Neural cell (in vitro differentiated cells): ENCODE results near the gene ENDOD1. TPM values are rescaled to one million over a fixed set of nuclear protein-coding genes. Genes with fewer than 3 reads are reported as not detected.

Source experiments
- H2AFZ ChIP-seq: fragments of 200-600, 300-800 bp; sonication (generic), shearing (Covaris generic); 2 replicates; pipeline ENCODE4 v1.6.0; 2014; ENCODE audit warnings: low read depth, mild to moderate bottlenecking, antibody characterized with exemption, low read length, moderate library complexity
- H3F3A ChIP-seq: fragments of 200-600 bp; shearing (Covaris generic); 2 replicates; pipeline ENCODE4 v1.6.1; 2016; ENCODE audit warnings: mild to moderate bottlenecking, moderate library complexity, mixed read lengths, antibody characterized with exemption, low read length; ENCODE audit not compliant: insufficient read depth, poor library complexity, severe bottlenecking
- H3K27ac ChIP-seq: fragments of 200-600, 300-800 bp; sonication (generic), shearing (Covaris generic); 2 replicates; pipeline ENCODE4 v1.5.1; 2014; ENCODE audit warnings: mild to moderate bottlenecking, low read length, moderate library complexity
- H3K27me3 ChIP-seq: fragments of 300-800, 200-600 bp; sonication (generic), shearing (Covaris generic); 2 replicates; pipeline ENCODE4 v1.6.0; 2014; ENCODE audit warnings: mild to moderate bottlenecking, low read depth, low read length, moderate library complexity; ENCODE audit not compliant: insufficient read depth
- H3K36me3 ChIP-seq: fragments of 300-800, 200-600 bp; sonication (generic), shearing (Covaris generic); 2 replicates; pipeline ENCODE4 v1.5.1; 2014; ENCODE audit warnings: mild to moderate bottlenecking, antibody characterized with exemption, low read length, moderate library complexity; ENCODE audit not compliant: insufficient read depth
- H3K4me2 ChIP-seq: fragments of 300-800, 200-600 bp; sonication (generic), shearing (Covaris generic); 2 replicates; pipeline ENCODE4 v1.6.0; 2014; ENCODE audit warnings: mild to moderate bottlenecking, low read length
- H3K4me3 ChIP-seq: fragments of 300-800, 200-600 bp; sonication (generic), shearing (Covaris generic); 2 replicates; pipeline ENCODE4 v1.5.1; 2014; ENCODE audit warnings: mild to moderate bottlenecking, low read length, moderate library complexity
- H3K79me2 ChIP-seq: fragments of 200-600 bp; shearing (Covaris generic); replicated peaks from 2 replicates; pipeline ENCODE4 v1.6.0; 2014; ENCODE audit warnings: mild to moderate bottlenecking, low read length, moderate library complexity; ENCODE audit not compliant: insufficient read depth
- H3K9ac ChIP-seq: fragments of 300-800, 200-600 bp; sonication (generic), shearing (Covaris generic); 2 replicates; pipeline ENCODE4 v1.6.1; 2016; ENCODE audit warnings: mild to moderate bottlenecking, low read length, mixed read lengths
- H3K9me2 ChIP-seq: fragments of 200-600 bp; shearing (Covaris generic); 2 replicates; pipeline ENCODE4 v1.6.1; 2016; ENCODE audit warnings: mild to moderate bottlenecking, low read length, mixed read lengths; ENCODE audit not compliant: insufficient read depth
- H3K9me3 ChIP-seq: fragments of 200-600, 300-800 bp; sonication (generic), shearing (Covaris generic); 2 replicates; pipeline ENCODE4 v1.6.1; 2016; ENCODE audit warnings: mild to moderate bottlenecking, mixed run types, low read length, moderate library complexity, mixed read lengths
- H4K20me1 ChIP-seq: fragments of 200-600 bp; shearing (Covaris generic); 2 replicates; pipeline ENCODE4 v1.6.1; 2016; ENCODE audit warnings: mild to moderate bottlenecking, mixed run types; ENCODE audit not compliant: insufficient read depth
- EP300 ChIP-seq: fragments of 450-650 bp; conservative IDR thresholded peaks from 2 replicates; pipeline ENCODE4 v1.6.1; 2014; ENCODE audit warnings: antibody characterized with exemption, mild to moderate bottlenecking, moderate library complexity; ENCODE audit not compliant: poor library complexity, severe bottlenecking
- EZH2 ChIP-seq: fragments of 200-600, 300-800 bp; shearing (Covaris generic), sonication (generic); IDR thresholded peaks from 2 replicates; pipeline ENCODE4 v1.6.1; 2014; ENCODE audit warnings: antibody characterized with exemption, low read length, borderline replicate concordance, mild to moderate bottlenecking; ENCODE audit not compliant: insufficient read depth, poor library complexity, severe bottlenecking
- MXI1 ChIP-seq: fragments of 450-650 bp; conservative IDR thresholded peaks from 2 replicates; pipeline ENCODE4 v1.6.1; 2014; ENCODE audit warnings: antibody characterized with exemption, mild to moderate bottlenecking; ENCODE audit not compliant: poor library complexity, severe bottlenecking
- POLR2AphosphoS5 ChIP-seq: IDR thresholded peaks from 2 replicates; pipeline ENCODE4 v1.6.1; 2012
- RAD21 ChIP-seq: fragments of 450-650 bp; conservative IDR thresholded peaks from 2 replicates; pipeline ENCODE4 v1.6.1; 2014; ENCODE audit warnings: antibody characterized with exemption, mild to moderate bottlenecking, moderate library complexity
- REST ChIP-seq: IDR thresholded peaks from 2 replicates; pipeline ENCODE4 v1.6.1; 2012; ENCODE audit warnings: borderline replicate concordance
- SMC3 ChIP-seq: fragments of 450-650 bp; conservative IDR thresholded peaks from 2 replicates; pipeline ENCODE4 v1.6.1; 2014; ENCODE audit warnings: antibody characterized with exemption, mild to moderate bottlenecking, moderate library complexity; ENCODE audit not compliant: poor library complexity
- TAF1 ChIP-seq: IDR thresholded peaks from 2 replicates; pipeline ENCODE4 v1.6.1; 2012; ENCODE audit warnings: low read depth
- polyA plus RNA-seq: library from polyadenylated mRNA; depleted of rRNA; stranded (reverse); fragments of >200 nt; gene quantifications from 2 replicates; pipeline ENCODE4 v1.2.3, GENCODE V29; 2014
- TF ChIP-seq, protein P1 (sequence below): fragments of 450-650 bp; IDR thresholded peaks from 2 replicates; pipeline ENCODE4 v1.5.1; 2014; ENCODE audit warnings: antibody characterized with exemption, mild to moderate bottlenecking, moderate library complexity; ENCODE audit not compliant: poor library complexity, severe bottlenecking

The ENDOD1 gene
- polyA plus RNA-seq, 1 donor from 2014 or later, result 4.9 TPM

DNA sequence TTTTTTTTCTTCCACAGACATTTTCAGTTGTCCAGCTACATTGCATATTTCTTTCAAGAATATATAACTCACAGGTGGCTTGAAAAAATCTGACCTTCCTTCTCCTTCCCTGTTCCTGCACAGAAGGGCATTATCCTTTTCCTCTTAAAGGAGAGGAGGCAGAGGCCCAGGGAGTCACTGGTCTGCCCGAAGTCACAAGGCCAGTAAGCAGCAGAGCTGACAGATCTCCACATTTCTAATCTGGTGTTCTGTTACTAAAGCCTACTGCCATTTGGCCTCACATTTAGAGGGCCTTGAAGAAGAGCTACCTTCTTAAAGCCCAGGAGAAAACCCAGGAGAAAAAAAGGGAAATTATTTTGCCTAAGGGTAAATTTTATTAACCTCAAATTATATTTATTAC, 12.3 kb downstream of the ENDOD1 start:
- no peaks in the 10 kb centered on the region for H3K9me2 ChIP-seq
- no peaks in the 10 kb centered on the region for H3K9me3 ChIP-seq
- no peak overlapping the region for H3K4me2 ChIP-seq
- no peaks in the 10 kb centered on the region for H3K79me2 ChIP-seq
- no peaks in the 10 kb centered on the region for H3K27me3 ChIP-seq
- H3K9ac ChIP-seq, result no peak overlapping the region
- H3K27ac ChIP-seq, result no peak overlapping the region
- no peak overlapping the region for H2AFZ ChIP-seq
- TF ChIP-seq MXI1 (no peak), EZH2 (no peak), RAD21 (no peak)
- no peaks in the 10 kb centered on the region for H3K36me3 ChIP-seq
- no peak overlapping the region for H3K4me3 ChIP-seq
- H4K20me1 ChIP-seq, result no peaks in the 10 kb centered on the region
- H3F3A ChIP-seq, result no peaks in the 10 kb centered on the region

DNA sequence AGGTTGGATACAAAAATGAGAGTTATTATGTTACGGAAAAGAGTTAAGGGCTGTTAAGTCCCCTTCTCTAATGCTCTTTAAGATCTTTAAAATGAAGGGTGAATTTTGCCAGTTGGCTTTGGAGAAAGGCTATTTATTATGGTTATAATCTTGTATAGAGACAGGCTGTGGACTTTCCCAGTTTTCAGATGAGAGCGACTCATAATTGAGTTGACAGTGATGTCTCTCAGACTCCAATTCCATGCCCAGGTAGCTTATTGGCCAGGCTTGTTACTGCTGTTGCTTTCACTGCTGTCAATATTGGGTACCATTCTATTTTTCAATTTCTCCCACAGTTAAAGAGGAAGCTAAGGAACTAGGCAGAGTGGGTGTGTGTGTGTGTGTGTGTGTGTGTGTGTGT, 13.1 kb downstream of the ENDOD1 start:
- TF ChIP-seq TAF1, result no peak
- TF ChIP-seq, protein P1, sequence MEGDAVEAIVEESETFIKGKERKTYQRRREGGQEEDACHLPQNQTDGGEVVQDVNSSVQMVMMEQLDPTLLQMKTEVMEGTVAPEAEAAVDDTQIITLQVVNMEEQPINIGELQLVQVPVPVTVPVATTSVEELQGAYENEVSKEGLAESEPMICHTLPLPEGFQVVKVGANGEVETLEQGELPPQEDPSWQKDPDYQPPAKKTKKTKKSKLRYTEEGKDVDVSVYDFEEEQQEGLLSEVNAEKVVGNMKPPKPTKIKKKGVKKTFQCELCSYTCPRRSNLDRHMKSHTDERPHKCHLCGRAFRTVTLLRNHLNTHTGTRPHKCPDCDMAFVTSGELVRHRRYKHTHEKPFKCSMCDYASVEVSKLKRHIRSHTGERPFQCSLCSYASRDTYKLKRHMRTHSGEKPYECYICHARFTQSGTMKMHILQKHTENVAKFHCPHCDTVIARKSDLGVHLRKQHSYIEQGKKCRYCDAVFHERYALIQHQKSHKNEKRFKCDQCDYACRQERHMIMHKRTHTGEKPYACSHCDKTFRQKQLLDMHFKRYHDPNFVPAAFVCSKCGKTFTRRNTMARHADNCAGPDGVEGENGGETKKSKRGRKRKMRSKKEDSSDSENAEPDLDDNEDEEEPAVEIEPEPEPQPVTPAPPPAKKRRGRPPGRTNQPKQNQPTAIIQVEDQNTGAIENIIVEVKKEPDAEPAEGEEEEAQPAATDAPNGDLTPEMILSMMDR, result no peak
- no peak for TF ChIP-seq SMC3
- TF ChIP-seq RAD21, result no peak
- TF ChIP-seq EP300, result no peak
- TF ChIP-seq REST, result no peak
- TF ChIP-seq MXI1, result no peak
- no peak for TF ChIP-seq POLR2AphosphoS5
- H3F3A ChIP-seq, result no peaks in the 10 kb centered on the region
- no peaks in the 10 kb centered on the region for H3K9me2 ChIP-seq
- H3K9ac ChIP-seq, result no peak overlapping the region
- no peak overlapping the region for H3K27ac ChIP-seq
- H3K27me3 ChIP-seq, result no peaks in the 10 kb centered on the region
- H2AFZ ChIP-seq, result no peak overlapping the region
- no peaks in the 10 kb centered on the region for H4K20me1 ChIP-seq
- no peaks in the 10 kb centered on the region for H3K79me2 ChIP-seq
- H3K9me3 ChIP-seq, result no peaks in the 10 kb centered on the region
- no peaks in the 10 kb centered on the region for H3K36me3 ChIP-seq
- H3K4me2 ChIP-seq, result no peak overlapping the region
- no peak overlapping the region for H3K4me3 ChIP-seq

GRCh38 chr11:95103701-95104100, 14.1 kb downstream of the ENDOD1 start:
- no peaks in the 10 kb centered on the region for H3K79me2 ChIP-seq
- no peaks in the 10 kb centered on the region for H3K36me3 ChIP-seq
- H2AFZ ChIP-seq, result no peak overlapping the region
- H3K27me3 ChIP-seq, result no peaks in the 10 kb centered on the region
- H4K20me1 ChIP-seq, result no peaks in the 10 kb centered on the region
- no peaks in the 10 kb centered on the region for H3K9me3 ChIP-seq
- H3K9ac ChIP-seq, result no peak overlapping the region
- no peak overlapping the region for H3K4me3 ChIP-seq
- TF ChIP-seq RAD21 (no peak), EP300 (no peak), POLR2AphosphoS5 (no peak), EZH2 (no peak), REST (no peak), MXI1 (no peak), TAF1 (no peak), SMC3 (no peak)
- TF ChIP-seq, protein P1, result no peak
- H3F3A ChIP-seq, result no peaks in the 10 kb centered on the region
- H3K4me2 ChIP-seq, result no peak overlapping the region
- H3K9me2 ChIP-seq, result no peaks in the 10 kb centered on the region
- no peak overlapping the region for H3K27ac ChIP-seq
